Natural killer cell (primary cell): ENCODE results near the gene TDRD15. TPM values are rescaled to one million over a fixed set of nuclear protein-coding genes. Genes with fewer than 3 reads are reported as not detected.

Source experiments
- ATAC-seq, 3 donors: fragments of 150-1000 bp in 2 of 3; fragments of 200-7000 bp in 1 of 3; cut with Tn5 transposase; 1 replicate in 1 of 3; 2 replicates in 2 of 3; pipeline ENCODE4 v1.10.0; 2021; ENCODE audit warnings: mild to moderate bottlenecking in 2 of 3, moderate library complexity in 2 of 3
- DNase-seq, 2 donors: peaks; one replicate each; pipeline versions ENCODE4 v3.0.0 to v3.0.0-alpha.2; 2013 to 2021; ENCODE audit warnings: mixed read lengths in 1 of 2
- H3K27ac ChIP-seq: one replicate; pipeline ENCODE4 v1.5.1; 2013; ENCODE audit warnings: mild to moderate bottlenecking, low read length
- H3K27me3 ChIP-seq: one replicate; pipeline ENCODE4 v1.6.1; 2013; ENCODE audit warnings: low read length; ENCODE audit not compliant: control insufficient read depth, insufficient read depth
- H3K36me3 ChIP-seq: one replicate; pipeline ENCODE4 v1.6.1; 2013; ENCODE audit warnings: low read length; ENCODE audit not compliant: control insufficient read depth, insufficient read depth
- H3K4me1 ChIP-seq: one replicate; pipeline ENCODE4 v1.6.1; 2013; ENCODE audit warnings: low read length; ENCODE audit not compliant: control insufficient read depth, insufficient read depth
- H3K4me3 ChIP-seq: one replicate; pipeline ENCODE4 v1.5.1; 2013; ENCODE audit warnings: low read length
- H3K9me3 ChIP-seq: one replicate; pipeline ENCODE4 v1.6.1; 2013; ENCODE audit warnings: low read length; ENCODE audit not compliant: control insufficient read depth, insufficient read depth
- H3K27ac Mint-ChIP-seq, 2 donors: one replicate each; pipeline ENCODE4 v1.8.0; 2022; ENCODE audit warnings: mild to moderate bottlenecking in 2 of 2, mixed read lengths in 2 of 2, moderate library complexity in 1 of 2
- H3K27me3 Mint-ChIP-seq, 2 donors: one replicate each; pipeline ENCODE4 v1.8.0; 2022; ENCODE audit warnings: low read depth in 2 of 2, mixed read lengths in 2 of 2
- H3K36me3 Mint-ChIP-seq: one replicate; pipeline ENCODE4 v1.8.0; 2022; ENCODE audit warnings: mixed read lengths
- H3K4me1 Mint-ChIP-seq, 2 donors: one replicate each; pipeline ENCODE4 v1.8.0; 2022; ENCODE audit warnings: mixed read lengths in 2 of 2
- H3K4me3 Mint-ChIP-seq: one replicate; pipeline ENCODE4 v1.8.0; 2022; ENCODE audit warnings: mild to moderate bottlenecking, moderate library complexity, mixed read lengths
- H3K9me3 Mint-ChIP-seq, 2 donors: one replicate each; pipeline ENCODE4 v1.8.0; 2022; ENCODE audit warnings: mixed read lengths in 2 of 2
- CTCF ChIP-seq: fragments of 200-600 bp; IDR thresholded peaks from one replicate; pipeline ENCODE4 v1.8.0; 2022; ENCODE audit warnings: antibody characterized with exemption
- WGBS: methylation state at CpG from one replicate; pipeline ENCODE4 v1.1.7; 2013; ENCODE audit warnings: missing lambda C conversion rate; ENCODE audit not compliant: insufficient coverage; 5-methylcytosine and 5-hydroxymethylcytosine counted together
- intact Hi-C: fragments of 100-400 bp; cut with micrococcal nuclease; formaldehyde crosslinking; loops from one replicate; pipeline ENCODE4 v1.14.2; 2022
- total RNA-seq, 4 donors: library from RNA; stranded (reverse); fragments of 120-200 nt in 1 of 4; gene quantifications; one replicate each; pipeline versions ENCODE4 v1.2.3 to v1.2.4, GENCODE V29; 2013 to 2022

The TDRD15 gene
- total RNA-seq, 3 donors from 2014 or later (not counting 1 experiment from before 2014, with no cell fraction given): 0.21 to 0.33 (median 0.27) TPM

- ATAC-seq (no peak), DNase-seq (no peak)
- intact Hi-C loops: no loop called here
- Mint-ChIP-seq H3K27ac (no peak overlapping the region), H3K4me3 (no peak overlapping the region), H3K9me3 (peaks cover 0 to 2% of the 10 kb centered on the region in 2 donors), H3K4me1 (no peaks in the 10 kb centered on the region), H3K36me3 (no peaks in the 10 kb centered on the region), H3K27me3 (peaks cover 0 to 14% of the 10 kb centered on the region in 2 donors)
- WGBS: 85% methylated on average over 4 of the region's 4 CpGs
- Histone ChIP-seq H3K4me1 (no peaks in the 10 kb centered on the region), H3K9me3 (no peaks in the 10 kb centered on the region), H3K27me3 (no peaks in the 10 kb centered on the region), H3K4me3 (no peak overlapping the region), H3K27ac (no peak overlapping the region), H3K36me3 (no peaks in the 10 kb centered on the region)
- no peak for TF ChIP-seq CTCF
These were observed 59.5 kb downstream of the TDRD15 start for GRCh38 chr2:21183306-21183705.

- no peaks in the 10 kb centered on the region for H3K4me1 Mint-ChIP-seq
- peaks cover 0 to 2% of the 10 kb centered on the region in 2 donors for H3K9me3 Mint-ChIP-seq
- WGBS: 96% methylated on average over 1 of the region's 2 CpGs
- Histone ChIP-seq H3K27me3 (no peaks in the 10 kb centered on the region), H3K27ac (no peak overlapping the region), H3K4me3 (no peak overlapping the region), H3K9me3 (no peaks in the 10 kb centered on the region), H3K4me1 (no peaks in the 10 kb centered on the region), H3K36me3 (no peaks in the 10 kb centered on the region)
- H3K36me3 Mint-ChIP-seq: no peaks in the 10 kb centered on the region
- DNase-seq (no peak), ATAC-seq (no peak)
- H3K27ac Mint-ChIP-seq: no peak overlapping the region
- intact Hi-C loops: no loop called here
- no peak overlapping the region for H3K4me3 Mint-ChIP-seq
- TF ChIP-seq CTCF: no peak
- H3K27me3 Mint-ChIP-seq: peaks cover 0 to 10% of the 10 kb centered on the region in 2 donors
These were observed 60.0 kb downstream of the TDRD15 start for GRCh38 chr2:21183726-21184125.

GRCh38 chr2:21191535-21191934, 67.8 kb downstream of the TDRD15 start:
- no peaks in the 10 kb centered on the region for H3K36me3 Mint-ChIP-seq
- Histone ChIP-seq H3K9me3 (no peaks in the 10 kb centered on the region), H3K4me1 (no peaks in the 10 kb centered on the region), H3K4me3 (no peak overlapping the region), H3K36me3 (no peaks in the 10 kb centered on the region), H3K27ac (no peak overlapping the region), H3K27me3 (no peaks in the 10 kb centered on the region)
- no peak overlapping the region for H3K4me3 Mint-ChIP-seq
- no peak for TF ChIP-seq CTCF
- intact Hi-C loops: no loop called here
- no peaks in the 10 kb centered on the region for H3K4me1 Mint-ChIP-seq
- peaks cover 2 to 7% of the 10 kb centered on the region in 2 donors for H3K9me3 Mint-ChIP-seq
- 94% methylated on average over 2 of the region's 2 CpGs for WGBS
- H3K27ac Mint-ChIP-seq: no peak overlapping the region
- H3K27me3 Mint-ChIP-seq: no peaks in the 10 kb centered on the region
- ATAC-seq (no peak), DNase-seq (no peak)

Other genes with a start within 250 kb of the TDRD15 start
- not detected for gene APOB, start 79.9 kb upstream of the TDRD15 start, total RNA-seq